Measurements from ENCODE around the gene UNC5B. TPM values are rescaled to one million over a fixed set of nuclear protein-coding genes. Genes with fewer than 3 reads are reported as not detected.

Gene UNC5B
- polyA plus RNA-seq, 3 donors = 0.04 to 0.72 TPM; not detected in 1

DNA sequence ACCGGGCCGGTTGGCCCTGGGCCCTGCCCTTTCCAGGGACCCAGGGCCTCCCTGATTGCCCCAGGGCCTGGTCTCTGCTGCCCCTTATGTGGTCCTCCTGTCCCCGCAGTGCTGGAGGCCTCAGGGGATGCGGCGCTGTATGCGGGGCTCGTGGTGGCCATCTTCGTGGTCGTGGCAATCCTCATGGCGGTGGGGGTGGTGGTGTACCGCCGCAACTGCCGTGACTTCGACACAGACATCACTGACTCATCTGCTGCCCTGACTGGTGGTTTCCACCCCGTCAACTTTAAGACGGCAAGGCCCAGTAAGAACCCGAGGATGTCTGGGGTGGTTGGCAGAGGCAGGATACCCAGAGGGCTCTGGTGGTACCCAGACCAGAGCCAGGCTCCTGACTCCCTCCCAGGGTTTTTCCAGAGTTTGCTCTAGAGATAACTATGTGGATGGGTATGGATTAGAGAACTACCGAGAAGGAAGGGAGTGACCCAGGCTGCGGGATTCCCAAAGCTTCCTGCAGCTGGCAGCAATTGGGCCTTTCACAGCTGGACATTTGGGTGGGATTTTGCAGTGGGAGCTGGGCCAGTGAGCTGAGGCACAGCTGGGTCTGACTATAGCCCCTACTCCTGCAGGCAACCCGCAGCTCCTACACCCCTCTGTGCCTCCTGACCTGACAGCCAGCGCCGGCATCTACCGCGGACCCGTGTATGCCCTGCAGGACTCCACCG, 78.6 kb downstream of the UNC5B start:
- H3K9me3 ChIP-seq (replicated peaks in 1 of 2; ENCODE audit: control insufficient read depth in 1 of 2, insufficient read depth in 1 of 2, low read length in 2 of 2) = no peaks in the 10 kb centered on the region
- no peak overlapping the region for H2AFZ ChIP-seq (ENCODE audit: insufficient read depth, low read depth, low read length, poor library complexity, severe bottlenecking)
- no peaks in the 10 kb centered on the region for H4K20me1 ChIP-seq (ENCODE audit: insufficient read depth, low read length)
- peak overlapping the region; percentile 4 for H3K9ac ChIP-seq (ENCODE audit: insufficient read depth, low read length, poor library complexity, severe bottlenecking)
- Mint-ChIP-seq H3K9me3 (no peaks in the 10 kb centered on the region), H3K4me3 (no peak overlapping the region), H3K4me1 (peaks cover 13% of the 10 kb centered on the region), H3K27ac (no peak overlapping the region), H3K27me3 (ENCODE audit: low read depth in 3 of 3) (peaks cover 0 to 9% (median 0%) of the 10 kb centered on the region in 3 donors), H3K36me3 (no peaks in the 10 kb centered on the region)
- H3K36me3 ChIP-seq (replicated peaks in 1 of 2; ENCODE audit: control insufficient read depth in 1 of 2, insufficient read depth in 2 of 2, low read length in 2 of 2) = no peaks in the 10 kb centered on the region
- no peak overlapping the region for H3K4me3 ChIP-seq (replicated peaks in 1 of 3; ENCODE audit: low read depth in 2 of 3, low read length in 3 of 3)
- no peak overlapping the region for H3K27ac ChIP-seq (ENCODE audit: low read depth in 1 of 2, low read length in 2 of 2)
- intact Hi-C loops (cut with micrococcal nuclease) = no loop called here
- 84% methylated on average over 16 of the region's 26 CpGs for WGBS (ENCODE audit: insufficient coverage)
- DNase-seq = peak in 1 of 3 donors; percentile 18
- TF ChIP-seq, protein P1, sequence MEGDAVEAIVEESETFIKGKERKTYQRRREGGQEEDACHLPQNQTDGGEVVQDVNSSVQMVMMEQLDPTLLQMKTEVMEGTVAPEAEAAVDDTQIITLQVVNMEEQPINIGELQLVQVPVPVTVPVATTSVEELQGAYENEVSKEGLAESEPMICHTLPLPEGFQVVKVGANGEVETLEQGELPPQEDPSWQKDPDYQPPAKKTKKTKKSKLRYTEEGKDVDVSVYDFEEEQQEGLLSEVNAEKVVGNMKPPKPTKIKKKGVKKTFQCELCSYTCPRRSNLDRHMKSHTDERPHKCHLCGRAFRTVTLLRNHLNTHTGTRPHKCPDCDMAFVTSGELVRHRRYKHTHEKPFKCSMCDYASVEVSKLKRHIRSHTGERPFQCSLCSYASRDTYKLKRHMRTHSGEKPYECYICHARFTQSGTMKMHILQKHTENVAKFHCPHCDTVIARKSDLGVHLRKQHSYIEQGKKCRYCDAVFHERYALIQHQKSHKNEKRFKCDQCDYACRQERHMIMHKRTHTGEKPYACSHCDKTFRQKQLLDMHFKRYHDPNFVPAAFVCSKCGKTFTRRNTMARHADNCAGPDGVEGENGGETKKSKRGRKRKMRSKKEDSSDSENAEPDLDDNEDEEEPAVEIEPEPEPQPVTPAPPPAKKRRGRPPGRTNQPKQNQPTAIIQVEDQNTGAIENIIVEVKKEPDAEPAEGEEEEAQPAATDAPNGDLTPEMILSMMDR (IDR thresholded peaks at IDR 0.05) = no peak
- H3K27me3 ChIP-seq (ENCODE audit: control insufficient read depth in 2 of 2, insufficient read depth in 2 of 2, low read length in 2 of 2) = no peaks in the 10 kb centered on the region
- H3K4me2 ChIP-seq (replicated peaks; ENCODE audit: extremely low read depth, low read length, poor library complexity, severe bottlenecking) = no peak overlapping the region
- no peaks in the 10 kb centered on the region for H3K79me2 ChIP-seq (ENCODE audit: insufficient read depth, low read length)
- H3K4me1 ChIP-seq (ENCODE audit: control insufficient read depth in 1 of 2, insufficient read depth in 2 of 2, low read length in 2 of 2) = peaks cover 0 to 2% of the 10 kb centered on the region in 2 donors

DNA sequence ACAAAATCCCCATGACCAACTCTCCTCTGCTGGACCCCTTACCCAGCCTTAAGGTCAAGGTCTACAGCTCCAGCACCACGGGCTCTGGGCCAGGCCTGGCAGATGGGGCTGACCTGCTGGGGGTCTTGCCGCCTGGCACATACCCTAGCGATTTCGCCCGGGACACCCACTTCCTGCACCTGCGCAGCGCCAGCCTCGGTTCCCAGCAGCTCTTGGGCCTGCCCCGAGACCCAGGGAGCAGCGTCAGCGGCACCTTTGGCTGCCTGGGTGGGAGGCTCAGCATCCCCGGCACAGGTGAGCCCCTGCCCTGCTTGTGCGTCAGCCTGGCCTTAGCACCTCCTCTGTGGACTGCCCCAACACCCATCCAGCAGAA, 79.1 kb downstream of the UNC5B start:
- intact Hi-C loops (cut with micrococcal nuclease) = no loop called here
- H2AFZ ChIP-seq (ENCODE audit: insufficient read depth, low read depth, low read length, poor library complexity, severe bottlenecking) = no peak overlapping the region
- H3K27ac ChIP-seq (ENCODE audit: low read depth in 1 of 2, low read length in 2 of 2) = no peak overlapping the region
- H3K36me3 Mint-ChIP-seq = no peaks in the 10 kb centered on the region
- H3K27me3 ChIP-seq (ENCODE audit: control insufficient read depth in 2 of 2, insufficient read depth in 2 of 2, low read length in 2 of 2) = no peaks in the 10 kb centered on the region
- H3K79me2 ChIP-seq (ENCODE audit: insufficient read depth, low read length) = no peaks in the 10 kb centered on the region
- H3K27ac Mint-ChIP-seq = no peak overlapping the region
- H3K9ac ChIP-seq (ENCODE audit: insufficient read depth, low read length, poor library complexity, severe bottlenecking) = peak overlapping the region; percentile 4
- peaks cover 0 to 9% (median 0%) of the 10 kb centered on the region in 3 donors for H3K27me3 Mint-ChIP-seq (ENCODE audit: low read depth in 3 of 3)
- peaks cover 0 to 2% of the 10 kb centered on the region in 2 donors for H3K4me1 ChIP-seq (ENCODE audit: control insufficient read depth in 1 of 2, insufficient read depth in 2 of 2, low read length in 2 of 2)
- WGBS (ENCODE audit: insufficient coverage) = 94% methylated on average over 11 of the region's 13 CpGs
- H3K4me1 Mint-ChIP-seq = peaks cover 11% of the 10 kb centered on the region
- no peaks in the 10 kb centered on the region for H3K9me3 Mint-ChIP-seq
- no peak for DNase-seq
- no peaks in the 10 kb centered on the region for H3K9me3 ChIP-seq (replicated peaks in 1 of 2; ENCODE audit: control insufficient read depth in 1 of 2, insufficient read depth in 1 of 2, low read length in 2 of 2)
- H3K36me3 ChIP-seq (replicated peaks in 1 of 2; ENCODE audit: control insufficient read depth in 1 of 2, insufficient read depth in 2 of 2, low read length in 2 of 2) = no peaks in the 10 kb centered on the region
- H3K4me2 ChIP-seq (replicated peaks; ENCODE audit: extremely low read depth, low read length, poor library complexity, severe bottlenecking) = no peak overlapping the region
- H3K4me3 Mint-ChIP-seq = no peak overlapping the region
- TF ChIP-seq, protein P1 (IDR thresholded peaks at IDR 0.05) = no peak
- H4K20me1 ChIP-seq (ENCODE audit: insufficient read depth, low read length) = no peaks in the 10 kb centered on the region
- H3K4me3 ChIP-seq (replicated peaks in 1 of 3; ENCODE audit: low read depth in 2 of 3, low read length in 3 of 3) = no peak overlapping the region

Data from CD14-positive monocyte (primary cell).